Prostate gland (tissue), 2 donors: Measurements from ENCODE around the gene SLC25A5. TPM values are rescaled to one million over a fixed set of nuclear protein-coding genes. Genes with fewer than 3 reads are reported as not detected.

Source experiments
- DNase-seq: peaks from one replicate; pipeline ENCODE4 v3.0.0-alpha.2; 2019; ENCODE audit warnings: low spot score
- H3K27ac ChIP-seq, 2 donors: fragments of 200-600 bp; sonication (generic); 2 replicates each; pipeline ENCODE4 v1.5.1; 2017 to 2019
- H3K27me3 ChIP-seq: fragments of 200-600 bp; sonication (generic); replicated peaks from 2 replicates; pipeline ENCODE4 v1.5.1; 2019; ENCODE audit not compliant: insufficient read depth
- H3K36me3 ChIP-seq, 2 donors: fragments of 200-600 bp; sonication (generic); 1 replicate in 1 of 2; 2 replicates in 1 of 2; pipeline versions ENCODE4 v1.5.1 to v1.8.1; 2017 to 2019
- H3K4me1 ChIP-seq: fragments of 200-600 bp; sonication (generic); replicated peaks from 2 replicates; pipeline ENCODE4 v1.5.1; 2019
- H3K4me3 ChIP-seq, 2 donors: fragments of 200-600 bp; sonication (generic); 2 replicates each; pipeline ENCODE4 v1.5.1; 2017 to 2019
- H3K9me3 ChIP-seq: fragments of 200-600 bp; sonication (generic); 2 replicates; pipeline ENCODE4 v1.5.1; 2017
- POLR2A ChIP-seq: fragments of 450-650 bp; IDR thresholded peaks from one replicate; pipeline ENCODE4 v1.6.1; 2016; ENCODE audit warnings: antibody characterized with exemption, mild to moderate bottlenecking
- POLR2AphosphoS5 ChIP-seq: sonication (generic); formaldehyde crosslinking; IDR thresholded peaks from one replicate; pipeline ENCODE4 v1.6.1; 2017; ENCODE audit warnings: antibody characterized with exemption
- WGBS: methylation state at CpG from one replicate; pipeline ENCODE4 v1.1.5; 2018; 5-methylcytosine and 5-hydroxymethylcytosine counted together
- intact Hi-C: fragments of 100-400 bp; cut with DNase I; formaldehyde crosslinking; loops from one replicate; pipeline ENCODE4 v1.14.2; 2022
- total RNA-seq, 2 donors: library from RNA; depleted of rRNA; stranded (reverse); fragments of >200 nt; gene quantifications; one replicate each; pipeline ENCODE4 v1.1.0, GENCODE V29; 2016
- TF ChIP-seq, protein P1 (sequence below), 4 experiments: fragments of 200-600 bp in 2 of 4; fragments of 450-650 bp in 2 of 4; sonication (generic) in 2 of 4; IDR thresholded peaks; 1 replicate in 3 of 4; 2 replicates in 1 of 4; pipeline ENCODE4 v1.5.1; 2016 to 2019; ENCODE audit warnings: antibody characterized with exemption in 4 of 4, mild to moderate bottlenecking in 2 of 4, moderate library complexity in 2 of 4

SLC25A5 gene
- total RNA-seq, 2 donors from 2014 or later: 230 to 237 TPM

DNA sequence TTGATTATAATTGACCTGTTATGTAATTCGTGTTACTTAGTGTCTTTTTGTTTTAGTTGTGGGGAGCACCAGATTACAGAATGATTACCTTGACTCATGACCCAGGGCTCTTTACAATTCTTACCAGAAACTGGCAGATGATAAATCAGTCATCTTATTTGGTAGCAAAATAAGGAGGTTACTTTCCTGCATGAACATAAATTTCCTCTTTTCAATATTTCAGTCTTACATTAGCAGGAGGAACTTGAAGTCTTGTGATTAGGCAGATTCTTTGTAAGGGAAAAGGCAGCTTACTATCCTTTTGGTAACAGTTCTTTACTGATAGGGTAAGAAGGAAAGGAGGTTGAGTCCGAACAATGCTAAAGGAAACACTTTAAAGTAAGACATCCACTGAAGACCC lies 26.0 kb upstream of the SLC25A5 start:
- Histone ChIP-seq H3K27me3 (no peaks in the 10 kb centered on the region), H3K4me1 (no peaks in the 10 kb centered on the region), H3K9me3 (no peaks in the 10 kb centered on the region), H3K27ac (no peak overlapping the region), H3K4me3 (no peak overlapping the region), H3K36me3 (no peaks in the 10 kb centered on the region)
- DNase-seq: no peak
- intact Hi-C loops: no loop called here
- TF ChIP-seq POLR2A (no peak), POLR2AphosphoS5 (no peak)
- TF ChIP-seq, protein P1, sequence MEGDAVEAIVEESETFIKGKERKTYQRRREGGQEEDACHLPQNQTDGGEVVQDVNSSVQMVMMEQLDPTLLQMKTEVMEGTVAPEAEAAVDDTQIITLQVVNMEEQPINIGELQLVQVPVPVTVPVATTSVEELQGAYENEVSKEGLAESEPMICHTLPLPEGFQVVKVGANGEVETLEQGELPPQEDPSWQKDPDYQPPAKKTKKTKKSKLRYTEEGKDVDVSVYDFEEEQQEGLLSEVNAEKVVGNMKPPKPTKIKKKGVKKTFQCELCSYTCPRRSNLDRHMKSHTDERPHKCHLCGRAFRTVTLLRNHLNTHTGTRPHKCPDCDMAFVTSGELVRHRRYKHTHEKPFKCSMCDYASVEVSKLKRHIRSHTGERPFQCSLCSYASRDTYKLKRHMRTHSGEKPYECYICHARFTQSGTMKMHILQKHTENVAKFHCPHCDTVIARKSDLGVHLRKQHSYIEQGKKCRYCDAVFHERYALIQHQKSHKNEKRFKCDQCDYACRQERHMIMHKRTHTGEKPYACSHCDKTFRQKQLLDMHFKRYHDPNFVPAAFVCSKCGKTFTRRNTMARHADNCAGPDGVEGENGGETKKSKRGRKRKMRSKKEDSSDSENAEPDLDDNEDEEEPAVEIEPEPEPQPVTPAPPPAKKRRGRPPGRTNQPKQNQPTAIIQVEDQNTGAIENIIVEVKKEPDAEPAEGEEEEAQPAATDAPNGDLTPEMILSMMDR (IDR thresholded peaks at IDR 0.05): no peak
- 76% methylated on average over 2 of the region's 2 CpGs for WGBS

DNA sequence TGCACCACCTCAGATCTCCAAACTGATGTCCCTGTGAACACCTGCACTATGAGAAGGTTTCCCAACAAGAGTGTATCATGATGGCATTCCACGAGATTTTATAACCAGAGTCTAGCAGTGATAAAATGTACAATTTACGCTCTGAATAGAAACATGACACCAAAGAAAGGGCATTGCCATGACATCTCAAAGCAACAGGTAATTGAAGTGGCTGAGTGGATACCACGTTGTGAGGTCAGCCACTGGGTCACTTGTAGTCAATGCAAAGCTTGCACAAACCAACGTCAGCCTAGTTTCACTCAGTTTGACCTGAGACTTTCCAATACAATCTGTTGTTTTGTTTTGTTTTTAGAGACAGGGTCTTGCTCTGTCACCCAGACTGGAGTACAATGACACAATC lies 15.0 kb upstream of the SLC25A5 start:
- 41% methylated on average over 4 of the region's 4 CpGs for WGBS
- no peaks in the 10 kb centered on the region for H3K36me3 ChIP-seq
- no peaks in the 10 kb centered on the region for H3K4me1 ChIP-seq
- TF ChIP-seq POLR2AphosphoS5: no peak
- TF ChIP-seq, protein P1 (IDR thresholded peaks at IDR 0.05): no peak
- TF ChIP-seq POLR2A: no peak
- DNase-seq: no peak
- no peak overlapping the region for H3K4me3 ChIP-seq
- no peaks in the 10 kb centered on the region for H3K27me3 ChIP-seq
- no peak overlapping the region for H3K27ac ChIP-seq
- H3K9me3 ChIP-seq: no peaks in the 10 kb centered on the region
- intact Hi-C loops: no loop called here

DNA sequence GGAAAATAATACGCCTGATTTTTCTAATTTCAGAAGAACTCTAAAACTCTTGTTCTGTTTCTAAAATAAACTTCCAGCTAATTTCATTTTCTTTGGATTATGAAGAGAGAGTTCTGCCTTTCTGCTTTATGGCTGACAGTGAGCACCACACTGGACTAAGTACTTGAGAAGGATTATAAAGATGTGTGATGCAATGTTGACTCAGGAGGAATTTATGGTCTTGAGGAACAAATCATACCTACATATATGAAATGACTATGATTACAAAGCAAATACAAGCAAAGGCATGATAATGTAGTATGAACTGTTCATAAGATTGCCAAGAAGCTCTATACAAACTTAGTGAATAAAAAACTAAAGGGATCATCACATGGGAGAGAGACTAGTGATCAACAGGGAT lies 13.0 kb upstream of the SLC25A5 start:
- no peak for DNase-seq
- intact Hi-C loops: no loop called here
- H3K4me1 ChIP-seq: no peaks in the 10 kb centered on the region
- no peaks in the 10 kb centered on the region for H3K9me3 ChIP-seq
- H3K36me3 ChIP-seq: no peaks in the 10 kb centered on the region
- no peak overlapping the region for H3K27ac ChIP-seq
- no peaks in the 10 kb centered on the region for H3K27me3 ChIP-seq
- H3K4me3 ChIP-seq: no peak overlapping the region
- TF ChIP-seq POLR2AphosphoS5 (peak; percentile 19), POLR2A (no peak)
- TF ChIP-seq, protein P1 (IDR thresholded peaks at IDR 0.05): no peak
- 95% methylated on average over 1 of the region's 1 CpG for whole genome bisulfite sequencing

- no peaks in the 10 kb centered on the region for H3K27me3 ChIP-seq
- no peak overlapping the region for H3K27ac ChIP-seq
- H3K36me3 ChIP-seq: no peaks in the 10 kb centered on the region
- intact Hi-C loops: no loop called here
- H3K4me1 ChIP-seq: no peaks in the 10 kb centered on the region
- 95% methylated on average over 4 of the region's 4 CpGs for WGBS
- no peak for DNase-seq
- TF ChIP-seq, protein P1 (IDR thresholded peaks at IDR 0.05): no peak
- no peak for TF ChIP-seq POLR2AphosphoS5
- H3K4me3 ChIP-seq: no peak overlapping the region
- H3K9me3 ChIP-seq: no peaks in the 10 kb centered on the region
Measured at GRCh38 chrX:119459181-119459580, 9.1 kb upstream of the SLC25A5 start.

DNA sequence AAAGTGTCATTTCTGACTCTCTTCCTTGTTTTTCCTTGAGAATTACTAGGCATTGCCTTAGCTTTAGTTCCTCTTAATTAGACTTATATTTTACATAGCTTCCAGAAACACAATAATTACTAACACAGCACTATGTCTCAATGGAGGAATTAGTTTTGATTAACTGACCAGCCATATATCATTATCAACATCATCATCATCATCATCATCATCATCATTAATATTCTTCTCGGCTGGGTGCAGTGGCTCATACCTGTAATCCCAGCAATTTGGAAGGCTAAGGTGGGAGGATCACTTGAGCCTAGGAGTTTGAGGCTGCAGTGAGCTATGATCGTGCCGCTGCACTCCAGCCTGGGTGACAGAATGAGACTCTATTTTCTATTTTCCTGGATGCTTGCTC lies 2.7 kb upstream of the SLC25A5 start:
- intact Hi-C loops: loop anchor here (5.0 to 10.0 kb wide), 2 partner anchors 68 to 109 kb away; partner anchors contain the start of genes SLC25A43 and UBE2A
- no peak for TF ChIP-seq POLR2AphosphoS5
- TF ChIP-seq POLR2A: no peak
- TF ChIP-seq, protein P1 (IDR thresholded peaks at IDR 0.05): no peak
- 95% methylated on average over 3 of the region's 3 CpGs for WGBS

More for the DNA sequence above, 2.7 kb upstream of the SLC25A5 start:
- Histone ChIP-seq H3K9me3 (no peaks in the 10 kb centered on the region), H3K36me3 (no peaks in the 10 kb centered on the region), H3K27ac (no peak overlapping the region), H3K4me1 (no peaks in the 10 kb centered on the region), H3K27me3 (no peaks in the 10 kb centered on the region), H3K4me3 (no peak overlapping the region)
- DNase-seq: no peak
